Tibial nerve (tissue), 3 donors: ENCODE results near the gene PNPLA5.

Experiments
- CTCF ChIP-seq, 5 experiments: fragments of 200-600 bp in 3 of 5; fragments of 450-650 bp in 2 of 5; sonication (generic) in 3 of 5; IDR thresholded peaks; one replicate each; pipeline ENCODE4 v1.5.1; 2016 to 2019; ENCODE audit warnings: antibody characterized with exemption in 5 of 5, mild to moderate bottlenecking in 3 of 5, moderate library complexity in 2 of 5
- POLR2A ChIP-seq, 2 donors: fragments of 450-650 bp; IDR thresholded peaks; one replicate each; pipeline ENCODE4 v1.6.1; 2017; ENCODE audit warnings: antibody characterized with exemption in 2 of 2, mild to moderate bottlenecking in 2 of 2, moderate library complexity in 2 of 2

GRCh38 chr22:43879901-43880540, 11.8 kb downstream of the PNPLA5 start:
- TF ChIP-seq CTCF (IDR thresholded peaks at IDR 0.05), result no peak
- TF ChIP-seq POLR2A (IDR thresholded peaks at IDR 0.05), result no peak
